Measurements from ENCODE around the gene TFF2.

DNA sequence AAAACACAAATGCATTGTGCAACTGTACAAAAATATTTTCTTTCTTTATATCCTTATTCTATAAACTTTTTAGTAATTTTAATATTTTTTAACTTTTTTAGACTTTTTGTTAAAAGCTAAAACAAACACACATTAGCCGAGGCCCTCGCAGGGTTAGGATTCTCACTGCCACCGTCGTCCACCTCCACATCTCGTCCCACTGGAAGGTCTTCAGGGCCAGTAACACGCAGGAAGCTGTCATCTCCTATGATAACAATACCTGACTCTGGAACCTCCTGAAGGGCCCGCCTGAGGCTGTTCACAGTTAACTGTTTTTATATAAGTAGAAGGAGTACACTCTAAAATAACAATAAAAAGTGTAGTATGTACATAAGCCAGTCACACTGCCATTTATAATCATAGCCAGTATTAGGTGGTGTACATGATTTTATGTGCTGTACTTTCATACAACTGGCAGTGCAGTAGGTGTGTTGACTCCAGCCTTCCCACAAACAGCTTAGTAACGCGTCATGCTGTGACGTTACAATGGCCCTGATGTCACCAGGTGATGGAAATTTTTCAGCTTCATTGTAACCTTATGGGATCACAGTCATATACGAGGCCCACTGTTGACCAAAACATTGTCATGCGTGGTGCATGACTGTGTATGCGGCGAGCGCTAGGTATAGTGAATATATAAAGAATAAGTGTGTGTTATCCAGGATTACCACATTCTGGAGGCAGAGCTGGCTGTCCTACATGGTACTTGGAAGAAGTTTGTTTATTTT is 8.8 kb downstream of the TFF2 start:
- TF ChIP-seq EZH2phosphoT487 (IDR thresholded peaks at IDR 0.05; ENCODE audit: borderline replicate concordance, low read depth) (no peak), SMC3 (IDR thresholded peaks at IDR 0.05; ENCODE audit: low read depth, low read length) (no peak), POLR2AphosphoS5 (IDR thresholded peaks at IDR 0.05; ENCODE audit: low read depth, low read length) (no peak), GABPA (IDR thresholded peaks at IDR 0.05; ENCODE audit: low read depth) (no peak), TAF1 (IDR thresholded peaks at IDR 0.05; ENCODE audit: borderline replicate concordance, low read depth, low read length) (no peak), RAD21 (IDR thresholded peaks at IDR 0.05; ENCODE audit: low read length) (no peak), FOXM1 (IDR thresholded peaks at IDR 0.05; ENCODE audit: low read depth) (no peak), JUND (IDR thresholded peaks at IDR 0.05) (no peak), MXI1 (IDR thresholded peaks at IDR 0.05; ENCODE audit: low read depth, low read length) (no peak), TEAD4 (IDR thresholded peaks at IDR 0.05; ENCODE audit: borderline replicate concordance, insufficient read depth) (no peak)
- TF ChIP-seq, protein P1, sequence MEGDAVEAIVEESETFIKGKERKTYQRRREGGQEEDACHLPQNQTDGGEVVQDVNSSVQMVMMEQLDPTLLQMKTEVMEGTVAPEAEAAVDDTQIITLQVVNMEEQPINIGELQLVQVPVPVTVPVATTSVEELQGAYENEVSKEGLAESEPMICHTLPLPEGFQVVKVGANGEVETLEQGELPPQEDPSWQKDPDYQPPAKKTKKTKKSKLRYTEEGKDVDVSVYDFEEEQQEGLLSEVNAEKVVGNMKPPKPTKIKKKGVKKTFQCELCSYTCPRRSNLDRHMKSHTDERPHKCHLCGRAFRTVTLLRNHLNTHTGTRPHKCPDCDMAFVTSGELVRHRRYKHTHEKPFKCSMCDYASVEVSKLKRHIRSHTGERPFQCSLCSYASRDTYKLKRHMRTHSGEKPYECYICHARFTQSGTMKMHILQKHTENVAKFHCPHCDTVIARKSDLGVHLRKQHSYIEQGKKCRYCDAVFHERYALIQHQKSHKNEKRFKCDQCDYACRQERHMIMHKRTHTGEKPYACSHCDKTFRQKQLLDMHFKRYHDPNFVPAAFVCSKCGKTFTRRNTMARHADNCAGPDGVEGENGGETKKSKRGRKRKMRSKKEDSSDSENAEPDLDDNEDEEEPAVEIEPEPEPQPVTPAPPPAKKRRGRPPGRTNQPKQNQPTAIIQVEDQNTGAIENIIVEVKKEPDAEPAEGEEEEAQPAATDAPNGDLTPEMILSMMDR (IDR thresholded peaks at IDR 0.05), result no peak
- TF ChIP-seq, protein P2, sequence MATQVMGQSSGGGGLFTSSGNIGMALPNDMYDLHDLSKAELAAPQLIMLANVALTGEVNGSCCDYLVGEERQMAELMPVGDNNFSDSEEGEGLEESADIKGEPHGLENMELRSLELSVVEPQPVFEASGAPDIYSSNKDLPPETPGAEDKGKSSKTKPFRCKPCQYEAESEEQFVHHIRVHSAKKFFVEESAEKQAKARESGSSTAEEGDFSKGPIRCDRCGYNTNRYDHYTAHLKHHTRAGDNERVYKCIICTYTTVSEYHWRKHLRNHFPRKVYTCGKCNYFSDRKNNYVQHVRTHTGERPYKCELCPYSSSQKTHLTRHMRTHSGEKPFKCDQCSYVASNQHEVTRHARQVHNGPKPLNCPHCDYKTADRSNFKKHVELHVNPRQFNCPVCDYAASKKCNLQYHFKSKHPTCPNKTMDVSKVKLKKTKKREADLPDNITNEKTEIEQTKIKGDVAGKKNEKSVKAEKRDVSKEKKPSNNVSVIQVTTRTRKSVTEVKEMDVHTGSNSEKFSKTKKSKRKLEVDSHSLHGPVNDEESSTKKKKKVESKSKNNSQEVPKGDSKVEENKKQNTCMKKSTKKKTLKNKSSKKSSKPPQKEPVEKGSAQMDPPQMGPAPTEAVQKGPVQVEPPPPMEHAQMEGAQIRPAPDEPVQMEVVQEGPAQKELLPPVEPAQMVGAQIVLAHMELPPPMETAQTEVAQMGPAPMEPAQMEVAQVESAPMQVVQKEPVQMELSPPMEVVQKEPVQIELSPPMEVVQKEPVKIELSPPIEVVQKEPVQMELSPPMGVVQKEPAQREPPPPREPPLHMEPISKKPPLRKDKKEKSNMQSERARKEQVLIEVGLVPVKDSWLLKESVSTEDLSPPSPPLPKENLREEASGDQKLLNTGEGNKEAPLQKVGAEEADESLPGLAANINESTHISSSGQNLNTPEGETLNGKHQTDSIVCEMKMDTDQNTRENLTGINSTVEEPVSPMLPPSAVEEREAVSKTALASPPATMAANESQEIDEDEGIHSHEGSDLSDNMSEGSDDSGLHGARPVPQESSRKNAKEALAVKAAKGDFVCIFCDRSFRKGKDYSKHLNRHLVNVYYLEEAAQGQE (IDR thresholded peaks at IDR 0.05; ENCODE audit: low read depth, low read length), result no peak
- TF ChIP-seq, protein P3, sequence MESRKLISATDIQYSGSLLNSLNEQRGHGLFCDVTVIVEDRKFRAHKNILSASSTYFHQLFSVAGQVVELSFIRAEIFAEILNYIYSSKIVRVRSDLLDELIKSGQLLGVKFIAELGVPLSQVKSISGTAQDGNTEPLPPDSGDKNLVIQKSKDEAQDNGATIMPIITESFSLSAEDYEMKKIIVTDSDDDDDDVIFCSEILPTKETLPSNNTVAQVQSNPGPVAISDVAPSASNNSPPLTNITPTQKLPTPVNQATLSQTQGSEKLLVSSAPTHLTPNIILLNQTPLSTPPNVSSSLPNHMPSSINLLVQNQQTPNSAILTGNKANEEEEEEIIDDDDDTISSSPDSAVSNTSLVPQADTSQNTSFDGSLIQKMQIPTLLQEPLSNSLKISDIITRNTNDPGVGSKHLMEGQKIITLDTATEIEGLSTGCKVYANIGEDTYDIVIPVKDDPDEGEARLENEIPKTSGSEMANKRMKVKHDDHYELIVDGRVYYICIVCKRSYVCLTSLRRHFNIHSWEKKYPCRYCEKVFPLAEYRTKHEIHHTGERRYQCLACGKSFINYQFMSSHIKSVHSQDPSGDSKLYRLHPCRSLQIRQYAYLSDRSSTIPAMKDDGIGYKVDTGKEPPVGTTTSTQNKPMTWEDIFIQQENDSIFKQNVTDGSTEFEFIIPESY (IDR thresholded peaks at IDR 0.05; ENCODE audit: borderline replicate concordance, low read depth), result no peak
- TF ChIP-seq, protein P4, sequence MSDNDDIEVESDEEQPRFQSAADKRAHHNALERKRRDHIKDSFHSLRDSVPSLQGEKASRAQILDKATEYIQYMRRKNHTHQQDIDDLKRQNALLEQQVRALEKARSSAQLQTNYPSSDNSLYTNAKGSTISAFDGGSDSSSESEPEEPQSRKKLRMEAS (IDR thresholded peaks at IDR 0.05; ENCODE audit: low read depth), result no peak

Measured in SK-N-SH (cell line).